Measurements from ENCODE around the gene TMED9. TPM values are rescaled to one million over a fixed set of nuclear protein-coding genes. Genes with fewer than 3 reads are reported as not detected.

The TMED9 gene
- total and polyA plus RNA-seq, 9 of the 15 experiments (the other 6 are each of a cell fraction or from before 2014, with no cell fraction given), result 43.7 to 301 (median 90.0) TPM

DNA sequence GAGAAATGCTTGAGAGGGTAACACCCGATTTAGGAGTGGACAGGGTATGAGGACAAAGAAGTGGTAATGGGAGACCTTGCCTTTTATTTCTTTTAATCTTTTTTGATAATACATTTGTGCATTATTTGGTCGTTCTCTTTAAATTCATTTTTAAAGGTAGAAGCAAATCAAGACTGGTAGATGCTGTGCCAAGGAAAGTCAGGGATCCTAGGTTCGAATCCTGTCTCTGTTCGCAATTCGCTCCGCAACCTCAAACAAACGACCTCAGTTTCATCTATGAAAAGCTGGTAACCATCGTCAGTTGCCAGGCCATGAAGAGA is 353 bp upstream of the TMED9 start (continued):
- TF ChIP-seq NCOR1 (IDR thresholded peaks at IDR 0.05) (no peak), BACH1 (tag; IDR thresholded peaks at IDR 0.05) (no peak), GATA2 (CRISPR knock-in tag; IDR thresholded peaks at IDR 0.05) (no peak), ZBTB8A (IDR thresholded peaks at IDR 0.05; ENCODE audit: partially characterized antibody) (no peak), KDM5B (IDR thresholded peaks at IDR 0.05; ENCODE audit: insufficient replicate concordance, low read depth, low read length) (no peak), ZKSCAN8 (CRISPR knock-in tag; IDR thresholded peaks at IDR 0.05) (no peak)
- TF ChIP-seq, protein P1, sequence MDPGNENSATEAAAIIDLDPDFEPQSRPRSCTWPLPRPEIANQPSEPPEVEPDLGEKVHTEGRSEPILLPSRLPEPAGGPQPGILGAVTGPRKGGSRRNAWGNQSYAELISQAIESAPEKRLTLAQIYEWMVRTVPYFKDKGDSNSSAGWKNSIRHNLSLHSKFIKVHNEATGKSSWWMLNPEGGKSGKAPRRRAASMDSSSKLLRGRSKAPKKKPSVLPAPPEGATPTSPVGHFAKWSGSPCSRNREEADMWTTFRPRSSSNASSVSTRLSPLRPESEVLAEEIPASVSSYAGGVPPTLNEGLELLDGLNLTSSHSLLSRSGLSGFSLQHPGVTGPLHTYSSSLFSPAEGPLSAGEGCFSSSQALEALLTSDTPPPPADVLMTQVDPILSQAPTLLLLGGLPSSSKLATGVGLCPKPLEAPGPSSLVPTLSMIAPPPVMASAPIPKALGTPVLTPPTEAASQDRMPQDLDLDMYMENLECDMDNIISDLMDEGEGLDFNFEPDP (CRISPR knock-in tag; IDR thresholded peaks at IDR 0.05), result no peak

DNA sequence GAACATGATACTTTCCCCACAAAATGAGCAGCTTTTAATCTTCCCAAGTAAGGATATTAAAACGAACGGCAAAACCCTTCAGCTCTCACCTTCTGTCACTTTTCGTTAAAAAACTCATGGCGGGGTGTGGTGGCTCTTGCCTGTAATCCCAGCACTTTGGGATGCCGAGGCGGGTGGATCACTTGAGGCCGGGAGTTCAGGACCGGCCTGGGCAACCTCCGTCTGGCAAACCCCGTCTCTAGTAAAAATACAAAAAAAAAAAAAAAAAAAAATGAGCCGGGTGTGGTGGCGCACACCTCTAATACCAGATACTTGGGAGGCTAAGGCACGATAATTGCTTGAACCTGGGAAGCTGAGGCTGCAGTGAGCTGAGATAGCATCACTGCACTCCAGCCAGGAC is 902 bp downstream of the TMED9 start:
- H3K27me3 ChIP-seq (ENCODE audit: control insufficient read depth in 2 of 2, insufficient read depth in 2 of 2, low read length in 2 of 2), result no peaks in the 10 kb centered on the region
- H2AFZ ChIP-seq (ENCODE audit: low read depth, low read length), result no peak overlapping the region
- in situ Hi-C loops (cut with MboI), result no loop called here
- TF ChIP-seq FOSL1 (tag; conservative IDR thresholded peaks at IDR 0.05) (0 out of 2 replicates have a peak, but pooled peaks have one; percentile 3), KDM5B (IDR thresholded peaks at IDR 0.05; ENCODE audit: insufficient replicate concordance, low read depth, low read length) (no peak), ZNF586 (CRISPR knock-in tag; conservative IDR thresholded peaks at IDR 0.05) (no peak), ELF2 (CRISPR knock-in tag; IDR thresholded peaks at IDR 0.05) (no peak), MYC (IDR thresholded peaks at IDR 0.05; ENCODE audit: low read depth, low read length) (no peak), MYC (CRISPR knock-in tag; IDR thresholded peaks at IDR 0.05; ENCODE audit: borderline replicate concordance, low read depth) (no peak), SP1 (CRISPR knock-in tag; IDR thresholded peaks at IDR 0.05) (no peak)
- TF ChIP-seq, protein P2, sequence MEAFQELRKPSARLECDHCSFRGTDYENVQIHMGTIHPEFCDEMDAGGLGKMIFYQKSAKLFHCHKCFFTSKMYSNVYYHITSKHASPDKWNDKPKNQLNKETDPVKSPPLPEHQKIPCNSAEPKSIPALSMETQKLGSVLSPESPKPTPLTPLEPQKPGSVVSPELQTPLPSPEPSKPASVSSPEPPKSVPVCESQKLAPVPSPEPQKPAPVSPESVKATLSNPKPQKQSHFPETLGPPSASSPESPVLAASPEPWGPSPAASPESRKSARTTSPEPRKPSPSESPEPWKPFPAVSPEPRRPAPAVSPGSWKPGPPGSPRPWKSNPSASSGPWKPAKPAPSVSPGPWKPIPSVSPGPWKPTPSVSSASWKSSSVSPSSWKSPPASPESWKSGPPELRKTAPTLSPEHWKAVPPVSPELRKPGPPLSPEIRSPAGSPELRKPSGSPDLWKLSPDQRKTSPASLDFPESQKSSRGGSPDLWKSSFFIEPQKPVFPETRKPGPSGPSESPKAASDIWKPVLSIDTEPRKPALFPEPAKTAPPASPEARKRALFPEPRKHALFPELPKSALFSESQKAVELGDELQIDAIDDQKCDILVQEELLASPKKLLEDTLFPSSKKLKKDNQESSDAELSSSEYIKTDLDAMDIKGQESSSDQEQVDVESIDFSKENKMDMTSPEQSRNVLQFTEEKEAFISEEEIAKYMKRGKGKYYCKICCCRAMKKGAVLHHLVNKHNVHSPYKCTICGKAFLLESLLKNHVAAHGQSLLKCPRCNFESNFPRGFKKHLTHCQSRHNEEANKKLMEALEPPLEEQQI (IDR thresholded peaks at IDR 0.05), result no peak
- no peaks in the 10 kb centered on the region for H3K9me1 ChIP-seq (ENCODE audit: control insufficient read depth, insufficient read depth, low read length)
- ChIA-PET POLR2A (interaction anchor here (0.6 to 1.5 kb wide), 6 partner anchors 10 to 107 kb away, joined by 3 to 8 read pairs (median 4); no protein-coding TSS in a partner anchor), CTCF (ENCODE audit: low intra/inter-chr PET ratio) (no interaction called here)
- no peak overlapping the region; the same call in 2 of the 3 replicates for H3K27ac ChIP-seq (ENCODE audit: extremely low read depth, low read depth, low read length)
- FAIRE-seq, result no peak
- no TSS peak for BruUV-seq (replicated peaks)
- H3K9ac ChIP-seq (ENCODE audit: insufficient read depth in 1 of 2, low read depth in 2 of 2, low read length in 2 of 2), result peak overlapping the region; percentile 95 to 98
- H3K79me2 ChIP-seq (ENCODE audit: control insufficient read depth, insufficient read depth, low read length), result peaks cover 25% of the 10 kb centered on the region
- H3K4me3 ChIP-seq, result peak overlapping the region; percentile 94
- H3K36me3 ChIP-seq (ENCODE audit: control insufficient read depth, insufficient read depth, low read length), result peaks cover 39% of the 10 kb centered on the region
- WGBS (ENCODE audit: insufficient coverage, low coverage, missing lambda C conversion rate), result 51% methylated on average over 13 of the region's 13 CpGs
- H4K20me1 ChIP-seq (replicated peaks; ENCODE audit: control insufficient read depth, insufficient read depth, low read length), result peaks cover 7% of the 10 kb centered on the region
- ATAC-seq, result no peak
- H3K4me1 ChIP-seq (replicated peaks in 1 of 2; ENCODE audit: control insufficient read depth in 2 of 2, insufficient read depth in 2 of 2, low read length in 2 of 2), result peaks cover 7 to 16% of the 10 kb centered on the region in 2 experiments; a peak in 4 of 5 replicates
- H3K4me2 ChIP-seq (ENCODE audit: insufficient read depth, low read length), result peak overlapping the region; percentile 89
- no peak for DNase-seq (ENCODE audit: extremely low read depth in 1 of 4, low spot score in 3 of 4)
- H3K9me3 ChIP-seq (replicated peaks; ENCODE audit: control insufficient read depth, insufficient read depth, low read depth, low read length), result no peaks in the 10 kb centered on the region
- intact Hi-C loops (cut with micrococcal nuclease), result no loop called here

Data from K562 (cell line).